GM20000 (cell line): Measurements from ENCODE around the gene MSI2.

Source experiments
- DNase-seq: peaks from one replicate; pipeline ENCODE4 v3.0.0; 2012; ENCODE audit warnings: low spot score
- CTCF ChIP-seq: IDR thresholded peaks from 2 replicates; pipeline ENCODE4 v1.5.1; 2012; ENCODE audit warnings: mild to moderate bottlenecking, control low read depth; ENCODE audit errors: extremely low read depth, missing control alignments

The MSI2 gene

GRCh38 chr17:57412520-57413096 lies 156.3 kb downstream of the MSI2 start:
- no peak for DNase-seq
- no peak for TF ChIP-seq CTCF

- no peak for DNase-seq
Observed at GRCh38 chr17:57413848-57414651, 157.7 kb downstream of the MSI2 start.

GRCh38 chr17:57415751-57416207 lies 159.5 kb downstream of the MSI2 start:
- no peak for TF ChIP-seq CTCF

More at GRCh38 chr17:57413848-57414651, 157.7 kb downstream of the MSI2 start:
- no peak for TF ChIP-seq CTCF

GRCh38 chr17:57416369-57416768 lies 160.0 kb downstream of the MSI2 start:
- no peak for TF ChIP-seq CTCF
- no peak for DNase-seq

More at GRCh38 chr17:57415751-57416207, 159.5 kb downstream of the MSI2 start:
- no peak for DNase-seq

GRCh38 chr17:57417956-57418355 lies 161.6 kb downstream of the MSI2 start:
- TF ChIP-seq CTCF, result no peak
- DNase-seq, result no peak

GRCh38 chr17:57418463-57419246 lies 162.3 kb downstream of the MSI2 start:
- no peak for TF ChIP-seq CTCF

More at GRCh38 chr17:57418463-57419246, 162.3 kb downstream of the MSI2 start:
- no peak for DNase-seq
